Keratinocyte (primary cell): Measurements from ENCODE around the gene HOXD13.

Experiments used
- EZH2 ChIP-seq: IDR thresholded peaks from one replicate; pipeline ENCODE4 v1.6.1; 2012; ENCODE audit warnings: inconsistent platforms, mild to moderate bottlenecking, low read length, moderate library complexity
- TF ChIP-seq, protein P1 (sequence below), 3 experiments: IDR thresholded peaks in 1 of 3; conservative IDR thresholded peaks in 1 of 3; optimal IDR thresholded peaks in 1 of 3; 2 replicates in 2 of 3; 3 replicates in 1 of 3; pipeline versions ENCODE3 to v1.5.1; 2011; ENCODE audit warnings: low read length in 3 of 3, mild to moderate bottlenecking in 3 of 3, moderate library complexity in 2 of 3, control low read depth in 1 of 3, inconsistent platforms in 1 of 3; ENCODE audit not compliant: insufficient read depth in 2 of 3; ENCODE audit errors: extremely low read depth in 1 of 3

DNA sequence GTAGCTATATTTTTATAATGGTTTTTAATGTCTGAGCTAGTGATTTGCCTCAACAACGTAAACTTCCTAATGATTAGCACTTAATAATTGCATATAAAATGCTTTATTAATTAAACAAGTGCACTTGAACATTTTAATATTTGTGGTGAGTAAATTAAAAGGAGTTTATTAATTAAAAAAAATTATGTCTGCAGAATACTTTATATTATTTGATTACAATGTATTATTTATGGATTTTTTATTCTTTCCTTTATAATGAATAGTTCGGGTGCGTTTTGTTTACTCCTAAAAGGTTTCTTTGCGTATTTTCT, 39.3 kb downstream of the HOXD13 start:
- TF ChIP-seq, protein P1, sequence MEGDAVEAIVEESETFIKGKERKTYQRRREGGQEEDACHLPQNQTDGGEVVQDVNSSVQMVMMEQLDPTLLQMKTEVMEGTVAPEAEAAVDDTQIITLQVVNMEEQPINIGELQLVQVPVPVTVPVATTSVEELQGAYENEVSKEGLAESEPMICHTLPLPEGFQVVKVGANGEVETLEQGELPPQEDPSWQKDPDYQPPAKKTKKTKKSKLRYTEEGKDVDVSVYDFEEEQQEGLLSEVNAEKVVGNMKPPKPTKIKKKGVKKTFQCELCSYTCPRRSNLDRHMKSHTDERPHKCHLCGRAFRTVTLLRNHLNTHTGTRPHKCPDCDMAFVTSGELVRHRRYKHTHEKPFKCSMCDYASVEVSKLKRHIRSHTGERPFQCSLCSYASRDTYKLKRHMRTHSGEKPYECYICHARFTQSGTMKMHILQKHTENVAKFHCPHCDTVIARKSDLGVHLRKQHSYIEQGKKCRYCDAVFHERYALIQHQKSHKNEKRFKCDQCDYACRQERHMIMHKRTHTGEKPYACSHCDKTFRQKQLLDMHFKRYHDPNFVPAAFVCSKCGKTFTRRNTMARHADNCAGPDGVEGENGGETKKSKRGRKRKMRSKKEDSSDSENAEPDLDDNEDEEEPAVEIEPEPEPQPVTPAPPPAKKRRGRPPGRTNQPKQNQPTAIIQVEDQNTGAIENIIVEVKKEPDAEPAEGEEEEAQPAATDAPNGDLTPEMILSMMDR (optimal IDR thresholded peaks at IDR 0.05 in 1 of 3, IDR thresholded peaks at IDR 0.05 in 1 of 3, conservative IDR thresholded peaks at IDR 0.05 in 1 of 3; ENCODE audit: extremely low read depth in 1 of 3, insufficient read depth in 2 of 3, low read length in 3 of 3), result no peak
- no peak for TF ChIP-seq EZH2
